GM12878 (cell line): Measurements from ENCODE around the gene CNTRL. TPM values are rescaled to one million over a fixed set of nuclear protein-coding genes. Genes with fewer than 3 reads are reported as not detected.
A peak's percentile ranks its signal among the peaks of the same experiment; 100 is the strongest.

ENCODE experiments used
- ATF7 ChIP-seq: fragments of 450-650 bp; IDR thresholded peaks from 2 replicates; pipeline ENCODE4 v1.6.1; 2016; ENCODE audit warnings: low read depth, mild to moderate bottlenecking
- BRCA1 ChIP-seq: IDR thresholded peaks from 2 replicates; pipeline ENCODE4 v1.6.1; 2011; ENCODE audit warnings: low read depth, low read length, improper control_type of control experiment
- CHD4 ChIP-seq: fragments of 200-600 bp; sonication (generic); IDR thresholded peaks from 2 replicates; pipeline ENCODE4 v1.6.1; 2016; ENCODE audit warnings: mild to moderate bottlenecking
- CREM ChIP-seq: IDR thresholded peaks from 2 replicates; pipeline ENCODE4 v1.6.1; 2014; ENCODE audit warnings: antibody characterized with exemption, low read depth
- EED ChIP-seq: sonication (generic); IDR thresholded peaks from 2 replicates; pipeline ENCODE4 v1.6.1; 2016; ENCODE audit warnings: antibody characterized with exemption, low read depth
- IKZF2 ChIP-seq, 2 experiments: fragments of 450-650 bp; IDR thresholded peaks; 2 replicates each; pipeline ENCODE4 v1.6.1; 2017; ENCODE audit warnings: mild to moderate bottlenecking in 2 of 2, moderate library complexity in 2 of 2
- KDM1A ChIP-seq: fragments of 200-600 bp; sonication (generic); IDR thresholded peaks from 2 replicates; pipeline ENCODE4 v1.6.1; 2016; ENCODE audit warnings: borderline replicate concordance
- NFIC ChIP-seq: IDR thresholded peaks from 2 replicates; pipeline ENCODE4 v1.6.1; 2012; ENCODE audit warnings: low read depth, mild to moderate bottlenecking, inconsistent platforms, low read length, moderate library complexity
- NR2C2 ChIP-seq: IDR thresholded peaks from 2 replicates; pipeline ENCODE4 v1.6.1; 2011; ENCODE audit warnings: borderline replicate concordance, low read depth; ENCODE audit not compliant: control insufficient read depth, insufficient read length
- POLR2AphosphoS2 ChIP-seq: IDR thresholded peaks from 2 replicates; pipeline ENCODE4 v1.6.1; 2011; ENCODE audit warnings: low read depth, mild to moderate bottlenecking, low read length, improper control_type of control experiment, moderate library complexity
- POU2F2 ChIP-seq: IDR thresholded peaks from 3 replicates; pipeline ENCODE4 v1.6.1; 2011; ENCODE audit warnings: low read depth, mild to moderate bottlenecking, low read length, borderline replicate concordance
- RBBP5 ChIP-seq: fragments of 200-600 bp; sonication (generic); conservative IDR thresholded peaks from 2 replicates; pipeline ENCODE4 v1.6.1; 2016
- RUNX3 ChIP-seq: IDR thresholded peaks from 2 replicates; pipeline ENCODE4 v1.6.1; 2012; ENCODE audit warnings: low read length, inconsistent platforms
- SIX5 ChIP-seq: IDR thresholded peaks from 2 replicates; pipeline ENCODE4 v1.6.1; 2011; ENCODE audit warnings: mild to moderate bottlenecking, low read depth, low read length, moderate library complexity; ENCODE audit not compliant: severe bottlenecking
- SP1 ChIP-seq: IDR thresholded peaks from one replicate; pipeline ENCODE4 v1.6.1; 2011; ENCODE audit warnings: low read depth, low read length
- SPI1 ChIP-seq: IDR thresholded peaks from 2 replicates; pipeline ENCODE4 v1.6.1; 2011; ENCODE audit warnings: low read depth, mild to moderate bottlenecking, low read length, moderate library complexity, borderline replicate concordance; ENCODE audit not compliant: insufficient read depth
- STAT1 ChIP-seq: fragments of 450-650 bp; conservative IDR thresholded peaks from 2 replicates; pipeline ENCODE4 v1.6.1; 2014; ENCODE audit warnings: antibody characterized with exemption, mild to moderate bottlenecking
- ZNF24 ChIP-seq: fragments of 450-650 bp; IDR thresholded peaks from 2 replicates; pipeline ENCODE4 v1.6.1; 2017; ENCODE audit warnings: antibody characterized with exemption, mild to moderate bottlenecking
- polyA plus RNA-seq, 11 experiments: library from polyadenylated mRNA; depleted of rRNA in 4 of 11; unstranded in 6 of 11; stranded (reverse) in 5 of 11; fragments of >200 nt; fragmentation: Nextera tagmentation in 4 of 11; fragmentation: Illumina TruSeq in 1 of 11; extraction: Ambion mirVana in 4 of 11; extraction: Trizol in 1 of 11; gene quantifications; 1 replicate in 1 of 11; 2 replicates in 10 of 11; pipeline versions ENCODE4 v1.2.1 to v1.2.3, GENCODE V29; 2011 to 2016; ENCODE audit warnings: inconsistent platforms in 2 of 11, missing spikeins in 2 of 11, low read depth in 1 of 11
- total RNA-seq, 4 experiments: library from RNA; depleted of rRNA in 3 of 4; stranded (reverse); fragments of >200 nt in 3 of 4; fragmentation: Illumina TruSeq in 1 of 4; extraction: Trizol in 1 of 4; gene quantifications; 2 replicates each; pipeline versions ENCODE4 v1.2.1 to v1.2.3, GENCODE V29; 2013 to 2021
- TF ChIP-seq, protein P1 (sequence below): fragments of 450-650 bp; IDR thresholded peaks from 2 replicates; pipeline ENCODE4 v1.6.1; 2016; ENCODE audit warnings: mild to moderate bottlenecking, moderate library complexity, borderline replicate concordance
- TF ChIP-seq, protein P2 (sequence below): IDR thresholded peaks from 2 replicates; pipeline ENCODE4 v1.6.1; 2011; ENCODE audit warnings: borderline replicate concordance, low read depth, mild to moderate bottlenecking, moderate library complexity, mixed read lengths, low read length; ENCODE audit not compliant: insufficient read depth; ENCODE audit errors: extremely low read length
- TF ChIP-seq, protein P3 (sequence below): fragments of 450-650 bp; IDR thresholded peaks from 2 replicates; pipeline ENCODE4 v1.6.1; 2017; ENCODE audit warnings: low read depth, mild to moderate bottlenecking, moderate library complexity
- TF ChIP-seq, protein P4 (sequence below): IDR thresholded peaks from 2 replicates; pipeline ENCODE4 v1.6.1; 2012; ENCODE audit warnings: low read depth, low read length, improper control_type of control experiment

The CNTRL gene
- total and polyA plus RNA-seq, 10 of the 15 experiments (the other 5 are each of a cell fraction or from before 2014, with no cell fraction given): 20.0 to 65.4 (median 38.8) TPM

DNA sequence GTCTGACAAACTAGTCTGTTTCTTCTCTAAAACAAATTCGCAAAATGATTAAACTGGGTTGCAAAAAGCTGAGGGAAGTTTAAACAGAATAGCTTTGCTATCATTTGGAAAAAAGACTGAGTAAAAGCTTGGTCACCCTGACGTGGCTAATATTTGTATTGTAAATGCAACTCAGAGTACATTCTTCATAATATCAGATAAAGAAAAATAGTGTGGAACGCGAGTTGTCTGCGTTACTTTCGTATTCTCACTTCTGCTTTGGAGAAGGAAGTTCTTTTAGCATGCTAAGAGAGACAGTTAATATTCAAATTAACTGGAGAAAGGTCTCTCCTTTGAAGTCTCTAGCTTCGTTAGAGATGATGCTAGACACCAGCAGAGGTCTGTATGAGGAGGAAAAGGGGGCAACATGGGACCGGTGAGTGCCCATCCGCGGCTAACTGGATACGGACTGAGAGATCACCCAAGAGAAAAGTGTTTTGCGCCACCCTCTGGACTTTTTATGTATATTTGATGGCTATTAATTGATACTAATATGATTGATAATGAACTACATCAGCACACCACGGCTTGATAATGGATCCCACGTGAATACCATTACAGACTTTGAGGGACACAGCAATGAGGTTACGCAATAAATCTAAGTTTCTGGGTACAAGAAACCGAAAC lies 2.9 kb upstream of the CNTRL start (continued):
- TF ChIP-seq, protein P1, sequence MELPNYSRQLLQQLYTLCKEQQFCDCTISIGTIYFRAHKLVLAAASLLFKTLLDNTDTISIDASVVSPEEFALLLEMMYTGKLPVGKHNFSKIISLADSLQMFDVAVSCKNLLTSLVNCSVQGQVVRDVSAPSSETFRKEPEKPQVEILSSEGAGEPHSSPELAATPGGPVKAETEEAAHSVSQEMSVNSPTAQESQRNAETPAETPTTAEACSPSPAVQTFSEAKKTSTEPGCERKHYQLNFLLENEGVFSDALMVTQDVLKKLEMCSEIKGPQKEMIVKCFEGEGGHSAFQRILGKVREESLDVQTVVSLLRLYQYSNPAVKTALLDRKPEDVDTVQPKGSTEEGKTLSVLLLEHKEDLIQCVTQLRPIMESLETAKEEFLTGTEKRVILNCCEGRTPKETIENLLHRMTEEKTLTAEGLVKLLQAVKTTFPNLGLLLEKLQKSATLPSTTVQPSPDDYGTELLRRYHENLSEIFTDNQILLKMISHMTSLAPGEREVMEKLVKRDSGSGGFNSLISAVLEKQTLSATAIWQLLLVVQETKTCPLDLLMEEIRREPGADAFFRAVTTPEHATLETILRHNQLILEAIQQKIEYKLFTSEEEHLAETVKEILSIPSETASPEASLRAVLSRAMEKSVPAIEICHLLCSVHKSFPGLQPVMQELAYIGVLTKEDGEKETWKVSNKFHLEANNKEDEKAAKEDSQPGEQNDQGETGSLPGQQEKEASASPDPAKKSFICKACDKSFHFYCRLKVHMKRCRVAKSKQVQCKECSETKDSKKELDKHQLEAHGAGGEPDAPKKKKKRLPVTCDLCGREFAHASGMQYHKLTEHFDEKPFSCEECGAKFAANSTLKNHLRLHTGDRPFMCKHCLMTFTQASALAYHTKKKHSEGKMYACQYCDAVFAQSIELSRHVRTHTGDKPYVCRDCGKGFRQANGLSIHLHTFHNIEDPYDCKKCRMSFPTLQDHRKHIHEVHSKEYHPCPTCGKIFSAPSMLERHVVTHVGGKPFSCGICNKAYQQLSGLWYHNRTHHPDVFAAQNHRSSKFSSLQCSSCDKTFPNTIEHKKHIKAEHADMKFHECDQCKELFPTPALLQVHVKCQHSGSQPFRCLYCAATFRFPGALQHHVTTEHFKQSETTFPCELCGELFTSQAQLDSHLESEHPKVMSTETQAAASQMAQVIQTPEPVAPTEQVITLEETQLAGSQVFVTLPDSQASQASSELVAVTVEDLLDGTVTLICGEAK: no peak; the same call in 1 of the 2 replicates
- TF ChIP-seq KDM1A (no peak), STAT1 (no peak), CREM (peak; percentile 40), IKZF2 (IDR thresholded peaks at IDR 0.05) (peak; percentile 39 to 45; a peak in 3 of 4 replicates), RBBP5 (no peak; the same call in 1 of the 2 replicates), SIX5 (no peak), POU2F2 (peak; percentile 45; the same call in 1 of the 3 replicates), EED (no peak), POLR2AphosphoS2 (0 out of 2 replicates have a peak, but pooled peaks have one; percentile 49), SP1 (no peak), ZNF24 (no peak; the same call in 1 of the 2 replicates), NFIC (peak; percentile 41; the same call in 1 of the 2 replicates), ATF7 (no peak; the same call in 1 of the 2 replicates), CHD4 (no peak), SPI1 (peak; percentile 92), RUNX3 (no peak), BRCA1 (no peak), NR2C2 (no peak)
- TF ChIP-seq, protein P2, sequence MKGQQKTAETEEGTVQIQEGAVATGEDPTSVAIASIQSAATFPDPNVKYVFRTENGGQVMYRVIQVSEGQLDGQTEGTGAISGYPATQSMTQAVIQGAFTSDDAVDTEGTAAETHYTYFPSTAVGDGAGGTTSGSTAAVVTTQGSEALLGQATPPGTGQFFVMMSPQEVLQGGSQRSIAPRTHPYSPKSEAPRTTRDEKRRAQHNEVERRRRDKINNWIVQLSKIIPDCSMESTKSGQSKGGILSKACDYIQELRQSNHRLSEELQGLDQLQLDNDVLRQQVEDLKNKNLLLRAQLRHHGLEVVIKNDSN: no peak
- TF ChIP-seq, protein P3, sequence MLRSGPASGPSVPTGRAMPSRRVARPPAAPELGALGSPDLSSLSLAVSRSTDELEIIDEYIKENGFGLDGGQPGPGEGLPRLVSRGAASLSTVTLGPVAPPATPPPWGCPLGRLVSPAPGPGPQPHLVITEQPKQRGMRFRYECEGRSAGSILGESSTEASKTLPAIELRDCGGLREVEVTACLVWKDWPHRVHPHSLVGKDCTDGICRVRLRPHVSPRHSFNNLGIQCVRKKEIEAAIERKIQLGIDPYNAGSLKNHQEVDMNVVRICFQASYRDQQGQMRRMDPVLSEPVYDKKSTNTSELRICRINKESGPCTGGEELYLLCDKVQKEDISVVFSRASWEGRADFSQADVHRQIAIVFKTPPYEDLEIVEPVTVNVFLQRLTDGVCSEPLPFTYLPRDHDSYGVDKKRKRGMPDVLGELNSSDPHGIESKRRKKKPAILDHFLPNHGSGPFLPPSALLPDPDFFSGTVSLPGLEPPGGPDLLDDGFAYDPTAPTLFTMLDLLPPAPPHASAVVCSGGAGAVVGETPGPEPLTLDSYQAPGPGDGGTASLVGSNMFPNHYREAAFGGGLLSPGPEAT: 0 out of 2 replicates have a peak, but pooled peaks have one; percentile 37
- TF ChIP-seq, protein P4, sequence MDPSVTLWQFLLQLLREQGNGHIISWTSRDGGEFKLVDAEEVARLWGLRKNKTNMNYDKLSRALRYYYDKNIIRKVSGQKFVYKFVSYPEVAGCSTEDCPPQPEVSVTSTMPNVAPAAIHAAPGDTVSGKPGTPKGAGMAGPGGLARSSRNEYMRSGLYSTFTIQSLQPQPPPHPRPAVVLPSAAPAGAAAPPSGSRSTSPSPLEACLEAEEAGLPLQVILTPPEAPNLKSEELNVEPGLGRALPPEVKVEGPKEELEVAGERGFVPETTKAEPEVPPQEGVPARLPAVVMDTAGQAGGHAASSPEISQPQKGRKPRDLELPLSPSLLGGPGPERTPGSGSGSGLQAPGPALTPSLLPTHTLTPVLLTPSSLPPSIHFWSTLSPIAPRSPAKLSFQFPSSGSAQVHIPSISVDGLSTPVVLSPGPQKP: no peak
